ENCODE data around the gene SLC36A1. TPM values are rescaled to one million over a fixed set of nuclear protein-coding genes. Genes with fewer than 3 reads are reported as not detected.
"Not testable (repeated sequence)": the region's sequence is repeated elsewhere in the genome, so short reads cannot be mapped to it uniquely, and the experiment has no call there.

The SLC36A1 gene
- total RNA-seq, 3 donors from 2014 or later (not counting 1 experiment from before 2014, with no cell fraction given): 10.9 to 16.1 (median 13.0) TPM

GRCh38 chr5:151498395-151499155 is 51.2 kb downstream of the SLC36A1 start:
- Mint-ChIP-seq H3K36me3 (no peaks in the 10 kb centered on the region), H3K4me3 (no peak overlapping the region), H3K4me1 (peaks cover 5 to 7% of the 10 kb centered on the region in 2 donors), H3K9me3 (no peaks in the 10 kb centered on the region), H3K27ac (no peak overlapping the region), H3K27me3 (ENCODE audit: low read depth in 2 of 2) (no peaks in the 10 kb centered on the region)
- DNase-seq: no peak
- H3K27me3 ChIP-seq (ENCODE audit: control insufficient read depth, insufficient read depth, low read length): no peaks in the 10 kb centered on the region
- H3K4me3 ChIP-seq (ENCODE audit: low read length): no peak overlapping the region
- no peaks in the 10 kb centered on the region for H3K9me3 ChIP-seq (ENCODE audit: control insufficient read depth, insufficient read depth, low read length)
- TF ChIP-seq CTCF (IDR thresholded peaks at IDR 0.05): no peak
- no peak for ATAC-seq
- peaks cover 6% of the 10 kb centered on the region for H3K4me1 ChIP-seq (ENCODE audit: control insufficient read depth, insufficient read depth, low read length)
- intact Hi-C loops (cut with micrococcal nuclease): no loop called here
- no peak overlapping the region for H3K27ac ChIP-seq (ENCODE audit: low read length)
- 93% methylated on average over 8 of the region's 8 CpGs for WGBS (ENCODE audit: insufficient coverage)
- H3K36me3 ChIP-seq (ENCODE audit: control insufficient read depth, insufficient read depth, low read length): no peaks in the 10 kb centered on the region

- Mint-ChIP-seq H3K36me3 (no peaks in the 10 kb centered on the region), H3K27me3 (ENCODE audit: low read depth in 2 of 2) (no peaks in the 10 kb centered on the region), H3K4me3 (no peak overlapping the region), H3K27ac (no peak overlapping the region), H3K9me3 (no peaks in the 10 kb centered on the region), H3K4me1 (peaks cover 5 to 7% of the 10 kb centered on the region in 2 donors)
- ATAC-seq (no peak), DNase-seq (no peak)
- no peaks in the 10 kb centered on the region for H3K9me3 ChIP-seq (ENCODE audit: control insufficient read depth, insufficient read depth, low read length)
- intact Hi-C loops (cut with micrococcal nuclease): loop anchor here (1.0 kb wide), 1 partner anchor 52 kb away; the partner anchor contains the start of gene SLC36A1
- H3K36me3 ChIP-seq (ENCODE audit: control insufficient read depth, insufficient read depth, low read length): no peaks in the 10 kb centered on the region
- peaks cover 6% of the 10 kb centered on the region for H3K4me1 ChIP-seq (ENCODE audit: control insufficient read depth, insufficient read depth, low read length)
- H3K27me3 ChIP-seq (ENCODE audit: control insufficient read depth, insufficient read depth, low read length): no peaks in the 10 kb centered on the region
- H3K27ac ChIP-seq (ENCODE audit: low read length): no peak overlapping the region
- WGBS (ENCODE audit: insufficient coverage): 92% methylated on average over 8 of the region's 8 CpGs
- TF ChIP-seq CTCF (IDR thresholded peaks at IDR 0.05): no peak
- H3K4me3 ChIP-seq (ENCODE audit: low read length): no peak overlapping the region
These were observed 52.2 kb downstream of the SLC36A1 start for GRCh38 chr5:151499501-151500035.

- Mint-ChIP-seq H3K4me1 (peaks cover 5 to 7% of the 10 kb centered on the region in 2 donors), H3K9me3 (no peaks in the 10 kb centered on the region), H3K36me3 (no peaks in the 10 kb centered on the region), H3K27ac (no peak overlapping the region), H3K27me3 (ENCODE audit: low read depth in 2 of 2) (no peaks in the 10 kb centered on the region), H3K4me3 (no peak overlapping the region)
- Histone ChIP-seq H3K4me1 (ENCODE audit: control insufficient read depth, insufficient read depth, low read length) (peaks cover 6% of the 10 kb centered on the region), H3K27me3 (ENCODE audit: control insufficient read depth, insufficient read depth, low read length) (no peaks in the 10 kb centered on the region), H3K9me3 (ENCODE audit: control insufficient read depth, insufficient read depth, low read length) (no peaks in the 10 kb centered on the region), H3K27ac (ENCODE audit: low read length) (no peak overlapping the region), H3K4me3 (ENCODE audit: low read length) (no peak overlapping the region), H3K36me3 (ENCODE audit: control insufficient read depth, insufficient read depth, low read length) (no peaks in the 10 kb centered on the region)
- WGBS (ENCODE audit: insufficient coverage): 67% methylated on average over 3 of the region's 4 CpGs
- TF ChIP-seq CTCF (IDR thresholded peaks at IDR 0.05): no peak
- no peak for DNase-seq
- ATAC-seq: no peak
- intact Hi-C loops (cut with micrococcal nuclease): no loop called here
These were observed 56.6 kb downstream of the SLC36A1 start for GRCh38 chr5:151504006-151504405.

- H3K27ac ChIP-seq (ENCODE audit: low read length); H3K4me1 ChIP-seq (ENCODE audit: control insufficient read depth, insufficient read depth, low read length); H3K36me3 Mint-ChIP-seq; H3K9me3 Mint-ChIP-seq; ATAC-seq; H3K4me1 Mint-ChIP-seq; H3K4me3 ChIP-seq (ENCODE audit: low read length); H3K27me3 ChIP-seq (ENCODE audit: control insufficient read depth, insufficient read depth, low read length); H3K36me3 ChIP-seq (ENCODE audit: control insufficient read depth, insufficient read depth, low read length); H3K27ac Mint-ChIP-seq; DNase-seq; H3K4me3 Mint-ChIP-seq; intact Hi-C loops (cut with micrococcal nuclease); H3K27me3 Mint-ChIP-seq (ENCODE audit: low read depth in 2 of 2); H3K9me3 ChIP-seq (ENCODE audit: control insufficient read depth, insufficient read depth, low read length): not testable (repeated sequence)
- 95% methylated on average over 10 of the region's 10 CpGs for WGBS (ENCODE audit: insufficient coverage)
These were observed 60.9 kb downstream of the SLC36A1 start for GRCh38 chr5:151508308-151508707.

Measured in natural killer cell (primary cell).